GM12874 (cell line): ENCODE measurements around the gene MMEL1.

ENCODE experiments used
- TF ChIP-seq, protein P1 (sequence below): IDR thresholded peaks from 2 replicates; pipeline ENCODE4 v1.5.1; 2011; ENCODE audit warnings: low read depth, mild to moderate bottlenecking, control low read depth, low read length, moderate library complexity; ENCODE audit not compliant: insufficient read depth

Gene MMEL1

DNA sequence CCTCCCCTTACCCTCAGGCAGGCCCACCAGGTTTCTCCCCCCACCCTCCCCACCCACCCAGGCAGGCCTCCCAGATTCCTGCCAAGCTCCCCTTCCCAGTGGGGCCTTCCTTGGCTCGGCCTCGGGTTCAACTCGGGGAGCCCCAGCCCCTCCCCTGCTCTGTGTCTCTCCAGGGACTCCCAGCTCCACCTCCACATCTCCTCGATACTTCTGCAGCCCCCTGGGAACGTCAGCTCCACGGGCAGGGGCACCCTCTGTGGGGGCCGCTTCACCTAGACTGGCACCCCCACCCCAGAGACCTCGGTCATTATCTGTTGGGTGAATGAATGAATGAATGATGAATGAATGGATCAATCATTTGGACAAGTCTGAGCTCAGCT lies 775 bp downstream of the MMEL1 start:
- TF ChIP-seq, protein P1, sequence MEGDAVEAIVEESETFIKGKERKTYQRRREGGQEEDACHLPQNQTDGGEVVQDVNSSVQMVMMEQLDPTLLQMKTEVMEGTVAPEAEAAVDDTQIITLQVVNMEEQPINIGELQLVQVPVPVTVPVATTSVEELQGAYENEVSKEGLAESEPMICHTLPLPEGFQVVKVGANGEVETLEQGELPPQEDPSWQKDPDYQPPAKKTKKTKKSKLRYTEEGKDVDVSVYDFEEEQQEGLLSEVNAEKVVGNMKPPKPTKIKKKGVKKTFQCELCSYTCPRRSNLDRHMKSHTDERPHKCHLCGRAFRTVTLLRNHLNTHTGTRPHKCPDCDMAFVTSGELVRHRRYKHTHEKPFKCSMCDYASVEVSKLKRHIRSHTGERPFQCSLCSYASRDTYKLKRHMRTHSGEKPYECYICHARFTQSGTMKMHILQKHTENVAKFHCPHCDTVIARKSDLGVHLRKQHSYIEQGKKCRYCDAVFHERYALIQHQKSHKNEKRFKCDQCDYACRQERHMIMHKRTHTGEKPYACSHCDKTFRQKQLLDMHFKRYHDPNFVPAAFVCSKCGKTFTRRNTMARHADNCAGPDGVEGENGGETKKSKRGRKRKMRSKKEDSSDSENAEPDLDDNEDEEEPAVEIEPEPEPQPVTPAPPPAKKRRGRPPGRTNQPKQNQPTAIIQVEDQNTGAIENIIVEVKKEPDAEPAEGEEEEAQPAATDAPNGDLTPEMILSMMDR, result no peak

DNA sequence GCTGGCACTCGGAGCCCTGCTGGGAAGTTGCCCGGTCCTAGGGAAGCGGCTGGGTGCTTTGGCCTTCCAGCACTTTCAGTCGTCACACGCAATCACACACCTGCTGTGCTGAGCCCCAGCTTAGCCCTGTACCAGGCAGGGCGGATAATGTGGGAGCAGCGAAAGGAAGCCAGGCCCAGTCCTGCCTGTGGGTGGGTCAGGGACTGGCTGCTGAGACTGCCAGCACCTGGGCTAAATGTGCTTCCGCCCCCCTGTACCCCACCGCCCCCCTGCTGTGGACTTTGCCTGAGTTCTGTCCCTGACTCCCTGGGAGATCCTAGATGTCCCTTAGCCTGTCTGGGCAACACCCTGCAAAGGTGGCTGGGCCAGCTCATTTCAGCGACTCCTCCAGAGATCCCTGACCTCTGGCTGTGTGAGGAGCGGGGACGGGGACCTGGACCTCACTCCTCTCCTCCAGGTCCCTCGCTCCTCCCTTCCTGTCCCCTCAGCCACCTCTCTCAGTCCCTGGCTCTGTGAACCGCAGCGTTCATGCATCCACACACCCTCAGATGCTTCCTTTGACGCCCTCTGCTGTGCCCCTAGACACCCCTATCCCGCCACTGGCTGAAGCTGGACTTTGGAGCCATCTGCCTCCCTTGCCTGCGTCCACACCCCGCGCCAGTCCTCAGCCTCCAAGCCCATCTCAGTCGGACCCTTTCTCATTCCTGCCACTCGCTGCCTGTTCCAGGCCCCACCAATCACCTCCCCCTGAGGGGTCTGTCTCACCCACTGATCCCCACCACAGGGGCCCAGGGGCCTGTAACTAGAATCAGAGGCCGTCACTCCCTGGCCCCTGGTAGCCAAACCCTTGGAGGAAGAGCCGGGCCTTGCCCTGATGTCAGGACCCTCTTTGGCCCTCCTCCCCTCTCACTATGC lies 1.4 kb downstream of the MMEL1 start:
- TF ChIP-seq, protein P1, result no peak

DNA sequence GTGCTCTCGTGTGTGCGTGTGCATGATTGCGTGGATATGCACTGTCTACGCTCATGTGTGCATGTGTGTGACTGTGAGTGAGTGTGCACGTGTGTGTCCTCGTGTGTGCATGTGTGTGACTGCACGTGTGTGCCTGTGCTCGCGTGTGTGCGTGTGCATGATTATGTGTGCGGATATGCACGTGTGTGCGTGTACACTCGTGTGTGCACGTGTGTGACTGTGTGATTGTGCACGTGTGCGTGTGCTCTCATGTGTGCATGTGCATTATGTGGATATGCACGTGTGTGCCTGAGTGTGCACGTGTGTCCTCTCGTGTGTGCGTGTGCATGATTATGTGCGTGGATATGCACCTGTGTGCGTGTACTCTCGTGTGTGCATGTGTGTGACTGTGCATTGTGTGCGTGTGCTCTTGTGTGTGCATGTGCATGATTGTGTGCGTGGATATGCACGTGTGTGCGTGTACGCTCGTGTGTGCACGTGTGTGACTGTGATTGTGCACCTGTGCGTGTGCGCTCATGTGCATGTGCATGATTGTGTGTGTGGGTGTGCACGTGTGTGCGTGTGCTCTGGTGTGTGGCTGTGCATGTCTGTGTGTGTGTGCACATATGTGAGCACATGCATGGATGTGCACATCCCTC lies 2.2 kb downstream of the MMEL1 start:
- TF ChIP-seq, protein P1, result no peak

DNA sequence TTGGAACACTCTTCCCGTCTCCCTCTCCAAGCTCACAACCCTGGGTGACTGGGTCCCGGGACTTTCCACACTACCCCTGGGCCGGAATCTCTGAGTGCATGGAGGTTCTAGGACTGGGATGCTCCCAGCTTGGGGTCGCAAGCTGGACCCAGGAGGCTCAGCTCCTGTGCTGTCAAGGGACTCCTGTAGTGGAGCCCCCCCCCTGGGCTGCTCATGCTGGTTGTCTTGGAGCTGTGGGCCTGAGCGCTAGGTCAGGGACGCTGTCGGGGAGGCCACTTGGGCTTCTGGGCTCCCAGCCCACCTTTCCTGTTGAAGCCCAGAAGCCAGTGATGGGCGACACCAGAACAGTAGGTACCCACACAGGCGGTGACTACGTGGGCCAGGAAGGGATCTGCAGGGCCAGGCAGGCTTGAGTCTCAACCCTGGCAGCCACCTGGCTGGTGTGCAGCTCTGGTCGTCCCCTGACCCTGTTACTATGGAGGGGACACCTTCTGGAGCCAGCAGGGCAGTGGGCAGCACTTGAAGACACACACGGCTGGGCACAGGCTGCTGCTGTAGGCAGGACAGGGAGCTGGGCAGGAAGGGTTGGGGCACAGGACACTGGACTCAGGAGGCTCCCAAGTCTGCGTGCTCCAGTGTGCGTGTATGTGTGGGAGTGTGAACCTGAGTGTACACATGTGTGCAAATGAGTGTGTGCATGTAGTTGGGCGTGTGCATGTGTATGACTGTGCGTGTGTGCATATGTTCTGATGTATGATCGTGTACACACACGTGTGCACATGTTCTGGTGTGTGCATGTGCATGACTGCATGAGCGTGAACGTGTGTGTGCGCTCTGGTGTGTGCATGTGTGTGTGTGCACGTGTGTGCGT lies 3.0 kb downstream of the MMEL1 start:
- TF ChIP-seq, protein P1, result no peak

DNA sequence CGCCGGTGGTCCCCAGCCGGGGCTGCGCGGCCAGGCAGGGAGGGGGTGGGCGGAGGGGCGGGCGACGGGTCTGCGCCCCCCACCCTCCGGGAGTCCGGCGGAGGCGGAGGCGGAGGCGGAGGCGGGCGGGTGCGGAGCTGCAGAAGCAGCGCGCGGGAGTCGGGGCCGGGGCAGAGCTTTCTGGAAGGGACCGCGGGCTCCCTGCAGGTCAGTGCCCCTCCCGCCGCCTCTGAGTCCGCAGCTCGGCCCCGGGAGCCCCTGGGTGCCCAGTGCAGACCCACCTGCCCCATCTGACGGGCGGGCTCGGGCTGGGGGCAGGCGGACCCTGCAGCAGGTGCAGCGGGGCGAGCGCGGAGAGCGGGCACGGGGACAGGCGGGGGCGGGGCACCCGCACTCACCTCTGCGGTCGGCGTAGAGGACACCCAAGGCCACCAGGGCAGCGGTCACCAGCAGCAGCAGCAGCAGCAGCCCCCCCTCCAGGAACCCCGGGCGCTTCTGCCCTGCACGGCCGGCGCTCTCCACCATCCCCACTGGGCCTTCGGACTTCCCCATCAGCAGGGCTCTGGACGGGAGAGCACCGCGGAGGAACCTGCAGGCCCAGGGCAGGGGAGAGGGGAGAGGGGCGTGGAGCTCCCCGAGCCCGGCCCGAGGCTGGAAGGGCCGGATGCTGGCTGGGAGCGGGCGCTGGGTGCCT lies 3.7 kb downstream of the MMEL1 start:
- TF ChIP-seq, protein P1, result no peak

DNA sequence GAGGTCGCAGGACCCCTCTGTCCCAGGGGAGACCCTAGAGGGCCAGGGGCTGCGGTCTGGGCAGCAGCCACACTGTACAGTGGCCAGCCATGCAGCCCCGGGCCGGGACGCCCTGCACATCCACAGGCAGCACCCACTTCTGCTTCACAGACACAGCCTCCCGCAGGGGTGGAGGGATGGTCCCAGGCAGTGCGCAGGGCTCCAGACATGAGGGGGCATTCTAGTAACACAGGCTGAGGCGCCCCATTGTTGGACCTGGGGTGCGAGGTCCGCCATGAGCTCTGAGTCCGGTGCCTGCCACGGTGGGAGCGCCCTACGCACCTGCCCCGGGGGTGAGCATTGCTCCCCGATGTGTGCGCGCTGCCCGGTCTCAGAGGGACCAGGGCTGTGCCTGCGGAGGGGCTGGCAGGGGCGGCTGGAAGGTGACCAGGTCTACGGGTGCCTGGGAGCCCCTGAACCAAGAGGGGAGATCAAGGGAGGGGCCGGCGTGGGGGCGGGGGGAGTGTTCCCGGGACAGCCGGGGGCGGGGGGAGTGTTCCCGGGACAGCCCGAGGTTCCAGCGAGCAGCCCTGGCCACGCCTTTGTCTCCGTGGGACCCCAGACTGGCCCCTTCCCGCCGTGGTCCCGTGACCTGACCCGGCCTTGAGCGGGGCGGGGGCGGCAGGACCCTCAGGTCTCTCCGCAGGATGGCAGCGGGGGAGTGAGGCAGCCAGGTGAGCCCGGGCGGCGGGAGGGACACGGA lies 4.5 kb downstream of the MMEL1 start:
- TF ChIP-seq, protein P1, result no peak
